ENCODE results near the gene NRP1.
"Not testable (repeated sequence)": the region's sequence is repeated elsewhere in the genome, so short reads cannot be mapped to it uniquely, and the experiment has no call there.

NRP1 gene

GRCh38 chr10:33237736-33238624 is 96.5 kb downstream of the NRP1 start:
- DNase-seq (ENCODE audit: low spot score), result no peak

- no peak for DNase-seq (ENCODE audit: low spot score)
Observed at GRCh38 chr10:33236916-33237315, 97.6 kb downstream of the NRP1 start.

GRCh38 chr10:33235951-33236350 is 98.5 kb downstream of the NRP1 start:
- no peak for DNase-seq (ENCODE audit: low spot score)

GRCh38 chr10:33235251-33235884 is 99.1 kb downstream of the NRP1 start:
- DNase-seq (ENCODE audit: low spot score), result no peak

- DNase-seq (ENCODE audit: low spot score), result no peak
Observed at GRCh38 chr10:33234831-33235237, 99.6 kb downstream of the NRP1 start.

GRCh38 chr10:33233635-33234034 is 100.8 kb downstream of the NRP1 start:
- DNase-seq (ENCODE audit: low spot score), result no peak

- DNase-seq (ENCODE audit: low spot score), result no peak
Observed at GRCh38 chr10:33233221-33233620, 101.2 kb downstream of the NRP1 start.

GRCh38 chr10:33231621-33232350 is 102.7 kb downstream of the NRP1 start:
- DNase-seq (ENCODE audit: low spot score), result no peak

GRCh38 chr10:33229949-33230267 is 104.6 kb downstream of the NRP1 start:
- no peak for DNase-seq (ENCODE audit: low spot score)

GRCh38 chr10:33229252-33229948 is 105.1 kb downstream of the NRP1 start:
- no peak for DNase-seq (ENCODE audit: low spot score)

GRCh38 chr10:33228426-33228825 is 106.0 kb downstream of the NRP1 start:
- no peak for DNase-seq (ENCODE audit: low spot score)

GRCh38 chr10:33227489-33227888 is 107.0 kb downstream of the NRP1 start:
- DNase-seq (ENCODE audit: low spot score), result no peak

GRCh38 chr10:33224251-33224965 is 110.1 kb downstream of the NRP1 start:
- no peak for DNase-seq (ENCODE audit: low spot score)

- no peak for DNase-seq (ENCODE audit: low spot score)
Observed at GRCh38 chr10:33223326-33224000, 111.0 kb downstream of the NRP1 start.

GRCh38 chr10:33222304-33222703 is 112.2 kb downstream of the NRP1 start:
- not testable (repeated sequence) for DNase-seq (ENCODE audit: low spot score)

GRCh38 chr10:33217854-33218253 is 116.6 kb downstream of the NRP1 start:
- DNase-seq (ENCODE audit: low spot score), result no peak

- no peak for DNase-seq (ENCODE audit: low spot score)
Observed at GRCh38 chr10:33216661-33217427, 117.6 kb downstream of the NRP1 start.

- DNase-seq (ENCODE audit: low spot score), result no peak
Observed at GRCh38 chr10:33215635-33216034, 118.8 kb downstream of the NRP1 start.

- DNase-seq (ENCODE audit: low spot score), result no peak
Observed at GRCh38 chr10:33215154-33215553, 119.3 kb downstream of the NRP1 start.

- no peak for DNase-seq (ENCODE audit: low spot score)
Observed at GRCh38 chr10:33214174-33214573, 120.3 kb downstream of the NRP1 start.

All from HuH-7.5 (cell line).